H1 (cell line): Measurements from ENCODE around the gene STK39.

Source experiments
- RAD21 ChIP-seq, 2 experiments: IDR thresholded peaks in 1 of 2; conservative IDR thresholded peaks in 1 of 2; 2 replicates each; pipeline ENCODE4 v1.6.1; 2011; ENCODE audit warnings: low read depth in 2 of 2, low read length in 2 of 2, improper control_type of control experiment in 1 of 2, inconsistent platforms in 1 of 2, mild to moderate bottlenecking in 1 of 2, moderate library complexity in 1 of 2
- SAP30 ChIP-seq: fragments of 300-600 bp; sonication (generic); IDR thresholded peaks from 2 replicates; pipeline ENCODE4 v1.7.1; 2012; ENCODE audit warnings: low read length, moderate library complexity, mild to moderate bottlenecking, inconsistent platforms; ENCODE audit not compliant: insufficient read depth, insufficient replicate concordance
- TEAD4 ChIP-seq: IDR thresholded peaks from 2 replicates; pipeline ENCODE4 v1.6.1; 2012; ENCODE audit warnings: low read depth, low read length, inconsistent platforms, mixed read lengths
- ZNF274 ChIP-seq: IDR thresholded peaks from 2 replicates; pipeline ENCODE4 v1.7.0; 2012; ENCODE audit warnings: low read length, borderline replicate concordance; ENCODE audit errors: extremely low read depth
- TF ChIP-seq, protein P1 (sequence below), 3 experiments: IDR thresholded peaks; 1 replicate in 2 of 3; 2 replicates in 1 of 3; pipeline versions ENCODE4 v1.5.1 to v1.6.1; 2011; ENCODE audit warnings: low read length in 3 of 3, mild to moderate bottlenecking in 3 of 3, inconsistent platforms in 2 of 3, low read depth in 1 of 3, moderate library complexity in 1 of 3; ENCODE audit not compliant: insufficient read depth in 1 of 3; ENCODE audit errors: control extremely low read depth in 1 of 3
- TF ChIP-seq, protein P2 (sequence below): IDR thresholded peaks from 2 replicates; pipeline ENCODE4 v1.6.1; 2012; ENCODE audit warnings: inconsistent platforms
- TF ChIP-seq, protein P3 (sequence below): IDR thresholded peaks from 2 replicates; pipeline ENCODE4 v1.6.1; 2011; ENCODE audit warnings: low read length, improper control_type of control experiment

DNA sequence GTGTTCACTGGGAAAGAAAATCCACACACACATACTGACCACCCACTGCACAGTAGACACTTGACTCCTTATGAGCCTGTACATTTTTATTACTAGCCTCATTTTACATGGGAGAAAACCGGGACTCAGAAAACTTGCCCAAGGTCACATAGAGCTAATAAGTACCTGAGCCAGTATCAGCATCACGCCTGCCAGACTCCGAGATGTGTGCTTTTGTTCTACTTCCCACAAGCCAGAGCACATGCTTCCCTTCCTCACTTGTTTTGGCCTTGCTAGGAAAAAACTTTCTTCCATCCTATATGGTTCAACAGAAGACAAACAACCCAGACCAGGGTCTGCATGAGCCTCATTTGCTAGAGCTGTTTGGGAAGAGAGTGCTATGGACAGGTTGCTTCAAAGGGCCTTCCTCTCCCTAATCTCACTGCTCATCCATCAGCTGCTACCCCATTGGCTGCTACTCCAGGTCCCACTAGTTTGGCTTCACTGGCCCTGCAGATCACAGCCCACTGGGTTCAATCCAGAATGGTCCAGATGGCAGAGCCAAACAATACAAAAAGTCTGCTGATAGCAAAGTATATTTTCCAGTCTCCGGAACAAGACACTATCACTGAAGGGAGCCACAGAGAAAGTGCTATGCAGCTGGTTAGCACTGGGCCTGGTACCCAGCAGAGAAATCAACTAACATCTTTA is 63.9 kb downstream of the STK39 start:
- TF ChIP-seq, protein P1, sequence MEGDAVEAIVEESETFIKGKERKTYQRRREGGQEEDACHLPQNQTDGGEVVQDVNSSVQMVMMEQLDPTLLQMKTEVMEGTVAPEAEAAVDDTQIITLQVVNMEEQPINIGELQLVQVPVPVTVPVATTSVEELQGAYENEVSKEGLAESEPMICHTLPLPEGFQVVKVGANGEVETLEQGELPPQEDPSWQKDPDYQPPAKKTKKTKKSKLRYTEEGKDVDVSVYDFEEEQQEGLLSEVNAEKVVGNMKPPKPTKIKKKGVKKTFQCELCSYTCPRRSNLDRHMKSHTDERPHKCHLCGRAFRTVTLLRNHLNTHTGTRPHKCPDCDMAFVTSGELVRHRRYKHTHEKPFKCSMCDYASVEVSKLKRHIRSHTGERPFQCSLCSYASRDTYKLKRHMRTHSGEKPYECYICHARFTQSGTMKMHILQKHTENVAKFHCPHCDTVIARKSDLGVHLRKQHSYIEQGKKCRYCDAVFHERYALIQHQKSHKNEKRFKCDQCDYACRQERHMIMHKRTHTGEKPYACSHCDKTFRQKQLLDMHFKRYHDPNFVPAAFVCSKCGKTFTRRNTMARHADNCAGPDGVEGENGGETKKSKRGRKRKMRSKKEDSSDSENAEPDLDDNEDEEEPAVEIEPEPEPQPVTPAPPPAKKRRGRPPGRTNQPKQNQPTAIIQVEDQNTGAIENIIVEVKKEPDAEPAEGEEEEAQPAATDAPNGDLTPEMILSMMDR (IDR thresholded peaks at IDR 0.05; ENCODE audit: control extremely low read depth in 1 of 3, insufficient read depth in 1 of 3, low read depth in 1 of 3, low read length in 3 of 3): no peak
- TF ChIP-seq ZNF274 (no peak), SAP30 (no peak), RAD21 (IDR thresholded peaks at IDR 0.05 in 1 of 2, conservative IDR thresholded peaks at IDR 0.05 in 1 of 2; ENCODE audit: low read depth in 2 of 2, low read length in 2 of 2) (no peak), TEAD4 (no peak)
- TF ChIP-seq, protein P2, sequence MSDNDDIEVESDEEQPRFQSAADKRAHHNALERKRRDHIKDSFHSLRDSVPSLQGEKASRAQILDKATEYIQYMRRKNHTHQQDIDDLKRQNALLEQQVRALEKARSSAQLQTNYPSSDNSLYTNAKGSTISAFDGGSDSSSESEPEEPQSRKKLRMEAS: no peak
- TF ChIP-seq, protein P3, sequence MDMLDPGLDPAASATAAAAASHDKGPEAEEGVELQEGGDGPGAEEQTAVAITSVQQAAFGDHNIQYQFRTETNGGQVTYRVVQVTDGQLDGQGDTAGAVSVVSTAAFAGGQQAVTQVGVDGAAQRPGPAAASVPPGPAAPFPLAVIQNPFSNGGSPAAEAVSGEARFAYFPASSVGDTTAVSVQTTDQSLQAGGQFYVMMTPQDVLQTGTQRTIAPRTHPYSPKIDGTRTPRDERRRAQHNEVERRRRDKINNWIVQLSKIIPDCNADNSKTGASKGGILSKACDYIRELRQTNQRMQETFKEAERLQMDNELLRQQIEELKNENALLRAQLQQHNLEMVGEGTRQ: no peak
